Measurements from ENCODE around the gene TRANK1. TPM values are rescaled to one million over a fixed set of nuclear protein-coding genes. Genes with fewer than 3 reads are reported as not detected.

Gene TRANK1
- total and polyA plus RNA-seq, 2 of the 4 experiments (the other 2 are of a cell fraction) = 7.9 to 12.7 TPM

GRCh38 chr3:36790765-36791164, 154.1 kb downstream of the TRANK1 start:
- Histone ChIP-seq H2BK15ac (ENCODE audit: low read depth, low read length) (no peak overlapping the region), H2BK120ac (ENCODE audit: low read depth, low read length) (no peak overlapping the region), H4K8ac (ENCODE audit: low read depth in 2 of 2, low read length in 2 of 2) (no peak overlapping the region), H3K27me3 (ENCODE audit: control insufficient read depth, insufficient read depth, low read length) (peaks cover 4% of the 10 kb centered on the region), H3K18ac (ENCODE audit: low read depth, low read length) (no peak overlapping the region), H3K36me3 (ENCODE audit: control insufficient read depth, insufficient read depth, low read length) (no peaks in the 10 kb centered on the region), H3K4me2 (ENCODE audit: low read depth, low read length) (no peak overlapping the region), H3K27ac (ENCODE audit: insufficient read depth, low read length) (no peak overlapping the region), H3K9ac (ENCODE audit: low read depth, low read length) (no peak overlapping the region), H4K20me1 (ENCODE audit: insufficient read depth, low read length) (no peaks in the 10 kb centered on the region), H3K4ac (ENCODE audit: low read depth, low read length) (no peak overlapping the region), H3K23ac (ENCODE audit: low read depth, low read length) (no peak overlapping the region), H4K5ac (ENCODE audit: low read depth, low read length) (no peak overlapping the region), H3K14ac (replicated peaks; ENCODE audit: low read depth, low read length) (no peak overlapping the region), H3K9me1 (ENCODE audit: insufficient read depth, low read length) (no peaks in the 10 kb centered on the region), H2BK20ac (ENCODE audit: low read depth, low read length) (no peak overlapping the region), H4K91ac (ENCODE audit: insufficient read depth, low read depth, low read length) (no peak overlapping the region), H3K4me1 (ENCODE audit: control insufficient read depth, insufficient read depth, low read length) (no peaks in the 10 kb centered on the region), H2AFZ (replicated peaks; ENCODE audit: low read length, poor library complexity) (no peak overlapping the region), H3K56ac (ENCODE audit: extremely low read depth, insufficient read depth, low read length) (no peak overlapping the region), H3K9me3 (ENCODE audit: control insufficient read depth, insufficient read depth, low read length) (no peaks in the 10 kb centered on the region), H2AK5ac (ENCODE audit: low read depth, low read length) (no peak overlapping the region), H2BK5ac (ENCODE audit: low read depth, low read length, poor library complexity, severe bottlenecking) (no peak overlapping the region), H2AK9ac (replicated peaks; ENCODE audit: low read depth, low read length, poor library complexity) (no peak overlapping the region), H3K79me1 (ENCODE audit: low read depth in 1 of 2, low read length in 2 of 2) (no peaks in the 10 kb centered on the region), H3K4me3 (ENCODE audit: insufficient read depth, low read depth, low read length) (no peak overlapping the region)
- no TSS peak for BruUV-seq (replicated peaks)
- intact Hi-C loops (cut with micrococcal nuclease) = no loop called here
- ChIA-PET CTCF (no interaction called here), POLR2A (ENCODE audit: unreplicated experiment) (no interaction called here)
- WGBS, 2 experiments (ENCODE audit: extremely low coverage in 2 of 2, insufficient read length in 1 of 2) = 50% methylated on average over 2 of the region's 6 CpGs; no CpG with 5 or more reads in 1 of the 2 experiments
- ATAC-seq (ENCODE audit: low read depth) = no peak
- DNase-seq = no peak
- dilution Hi-C loops (cut with HindIII; ENCODE audit: low sequenced_read_pairs, unreplicated experiment) = no loop called here
- in situ Hi-C loops (cut with MboI; ENCODE audit: low sequenced_read_pairs) = no loop called here
- TF ChIP-seq BHLHE40 (IDR thresholded peaks at IDR 0.05; ENCODE audit: low read depth, low read length) = no peak
- TF ChIP-seq USF2 (IDR thresholded peaks at IDR 0.05; ENCODE audit: low read depth, low read length) = no peak
- no peak for TF ChIP-seq NFE2L2 (IDR thresholded peaks at IDR 0.05; ENCODE audit: low read depth, low read length)
- no peak for TF ChIP-seq CHD1 (IDR thresholded peaks at IDR 0.05; ENCODE audit: low read depth, low read length)
- no peak for TF ChIP-seq CTCF (conservative IDR thresholded peaks at IDR 0.05; ENCODE audit: low read depth, low read length)
- no peak for TF ChIP-seq ELK1 (IDR thresholded peaks at IDR 0.05; ENCODE audit: borderline replicate concordance, low read depth, low read length)
- no peak for TF ChIP-seq RAD21 (IDR thresholded peaks at IDR 0.05; ENCODE audit: low read length)
- no peak for TF ChIP-seq MAFK (IDR thresholded peaks at IDR 0.05; ENCODE audit: low read depth, low read length)
- TF ChIP-seq FOS (IDR thresholded peaks at IDR 0.05; ENCODE audit: low read depth, low read length) = no peak
- TF ChIP-seq CEBPB (IDR thresholded peaks at IDR 0.05; ENCODE audit: low read depth, low read length) = no peak
- TF ChIP-seq RCOR1 (IDR thresholded peaks at IDR 0.05; ENCODE audit: insufficient replicate concordance, low read length) = no peak
- no peak for TF ChIP-seq MAZ (IDR thresholded peaks at IDR 0.05; ENCODE audit: borderline replicate concordance, low read depth, low read length)
- TF ChIP-seq POLR2A (IDR thresholded peaks at IDR 0.05; ENCODE audit: low read depth, low read length) = no peak
- TF ChIP-seq SMC3 (IDR thresholded peaks at IDR 0.05; ENCODE audit: low read depth, low read length) = no peak
- no peak for TF ChIP-seq RFX5 (IDR thresholded peaks at IDR 0.05; ENCODE audit: low read depth, low read length)

All from IMR-90 (cell line).